Loucy (cell line): ENCODE measurements around the gene MARK4.

Experiments
- H2AFZ ChIP-seq: fragments of 200-600 bp; sonication (generic); 2 replicates; pipeline ENCODE4 v1.6.0; 2016; ENCODE audit warnings: antibody characterized with exemption, mild to moderate bottlenecking, low read length, moderate library complexity
- H3F3A ChIP-seq: fragments of 200-600 bp; 2 replicates; pipeline ENCODE4 v1.6.0; 2016; ENCODE audit warnings: antibody characterized with exemption, low read depth, mild to moderate bottlenecking
- H3K27me3 ChIP-seq: fragments of 200-600 bp; sonication (generic); 2 replicates; pipeline ENCODE4 v1.6.1; 2014; ENCODE audit warnings: low read length, mild to moderate bottlenecking; ENCODE audit not compliant: insufficient read depth, poor library complexity, severe bottlenecking
- H3K36me3 ChIP-seq: fragments of 200-600 bp; sonication (generic); 2 replicates; pipeline ENCODE4 v1.6.1; 2016; ENCODE audit warnings: low read length; ENCODE audit not compliant: insufficient read depth
- H3K4me1 ChIP-seq: fragments of 200-600 bp; sonication (generic); 2 replicates; pipeline ENCODE4 v1.5.1; 2014; ENCODE audit warnings: low read length, mild to moderate bottlenecking; ENCODE audit not compliant: insufficient read depth, poor library complexity, severe bottlenecking
- H3K4me2 ChIP-seq: fragments of 200-600 bp; sonication (generic); 2 replicates; pipeline ENCODE4 v1.6.0; 2014; ENCODE audit warnings: antibody characterized with exemption, low read length, low read depth, mild to moderate bottlenecking; ENCODE audit not compliant: poor library complexity, severe bottlenecking
- H3K4me3 ChIP-seq: fragments of 200-600 bp; sonication (generic); 2 replicates; pipeline ENCODE4 v1.5.1; 2014; ENCODE audit warnings: low read length, mild to moderate bottlenecking, mixed read lengths; ENCODE audit not compliant: poor library complexity, severe bottlenecking
- H3K79me2 ChIP-seq: fragments of 200-600 bp; sonication (generic); 2 replicates; pipeline ENCODE4 v1.6.1; 2014; ENCODE audit warnings: low read length; ENCODE audit not compliant: insufficient read depth
- H3K9ac ChIP-seq: fragments of 200-600 bp; sonication (generic); 2 replicates; pipeline ENCODE4 v1.6.0; 2014; ENCODE audit warnings: mild to moderate bottlenecking, low read depth, low read length, moderate library complexity; ENCODE audit not compliant: poor library complexity, severe bottlenecking
- H3K9me2 ChIP-seq: fragments of 200-600 bp; sonication (generic); replicated peaks from 2 replicates; pipeline ENCODE4 v1.6.1; 2016; ENCODE audit warnings: low read depth, low read length, mixed read lengths
- H3K9me3 ChIP-seq: fragments of 200-600 bp; sonication (generic); 2 replicates; pipeline ENCODE4 v1.6.1; 2014; ENCODE audit warnings: mild to moderate bottlenecking, antibody characterized with exemption, low read length, low read depth; ENCODE audit not compliant: insufficient read depth
- H4K20me1 ChIP-seq: fragments of 200-600 bp; sonication (generic); 2 replicates; pipeline ENCODE4 v1.6.0; 2014; ENCODE audit warnings: antibody characterized with exemption, low read length, mild to moderate bottlenecking; ENCODE audit not compliant: insufficient read depth, poor library complexity, severe bottlenecking
- CTCF ChIP-seq: fragments of 200-600 bp; sonication (generic); conservative IDR thresholded peaks from 2 replicates; pipeline ENCODE4 v1.5.1; 2014; ENCODE audit warnings: mild to moderate bottlenecking, antibody characterized with exemption, low read length
- EZH2phosphoT487 ChIP-seq: fragments of 200-600 bp; IDR thresholded peaks from 2 replicates; pipeline ENCODE4 v1.6.1; 2018; ENCODE audit warnings: antibody characterized with exemption, mild to moderate bottlenecking, moderate library complexity, borderline replicate concordance

The MARK4 gene

GRCh38 chr19:45278087-45278486 is 27.0 kb downstream of the MARK4 start:
- H4K20me1 ChIP-seq = no peaks in the 10 kb centered on the region

GRCh38 chr19:45279587-45280192 is 28.6 kb downstream of the MARK4 start:
- no peak overlapping the region for H3K9ac ChIP-seq
- no peak overlapping the region for H2AFZ ChIP-seq
- TF ChIP-seq EZH2phosphoT487 (no peak), CTCF (no peak)

More at GRCh38 chr19:45278087-45278486, 27.0 kb downstream of the MARK4 start:
- H3K79me2 ChIP-seq = no peaks in the 10 kb centered on the region
- H3K9me3 ChIP-seq = no peaks in the 10 kb centered on the region
- TF ChIP-seq CTCF = no peak
- no peak for TF ChIP-seq EZH2phosphoT487
- no peak overlapping the region for H3K9ac ChIP-seq
- no peaks in the 10 kb centered on the region for H3F3A ChIP-seq
- H3K27me3 ChIP-seq = no peaks in the 10 kb centered on the region
- no peak overlapping the region for H3K4me2 ChIP-seq
- H3K9me2 ChIP-seq = no peaks in the 10 kb centered on the region
- H3K4me1 ChIP-seq = no peaks in the 10 kb centered on the region
- H3K36me3 ChIP-seq = peaks cover 59% of the 10 kb centered on the region; the same call in 1 of the 2 replicates
- H3K4me3 ChIP-seq = no peak overlapping the region
- H2AFZ ChIP-seq = no peak overlapping the region

GRCh38 chr19:45280471-45280961 is 29.4 kb downstream of the MARK4 start:
- Histone ChIP-seq H3K79me2 (no peaks in the 10 kb centered on the region), H3K4me1 (no peaks in the 10 kb centered on the region), H3K9me3 (no peaks in the 10 kb centered on the region), H3F3A (no peaks in the 10 kb centered on the region), H3K4me2 (no peak overlapping the region), H3K4me3 (no peak overlapping the region), H3K9ac (no peak overlapping the region), H4K20me1 (no peaks in the 10 kb centered on the region), H3K27me3 (no peaks in the 10 kb centered on the region), H3K36me3 (peaks cover 57% of the 10 kb centered on the region; the same call in 1 of the 2 replicates), H2AFZ (no peak overlapping the region), H3K9me2 (no peaks in the 10 kb centered on the region)
- TF ChIP-seq EZH2phosphoT487 (no peak), CTCF (no peak)

More at GRCh38 chr19:45279587-45280192, 28.6 kb downstream of the MARK4 start:
- Histone ChIP-seq H3K36me3 (peaks cover 58% of the 10 kb centered on the region; the same call in 1 of the 2 replicates), H3K9me2 (no peaks in the 10 kb centered on the region), H4K20me1 (no peaks in the 10 kb centered on the region), H3K4me2 (no peak overlapping the region), H3K4me3 (no peak overlapping the region), H3K79me2 (no peaks in the 10 kb centered on the region), H3K27me3 (no peaks in the 10 kb centered on the region), H3F3A (no peaks in the 10 kb centered on the region), H3K4me1 (no peaks in the 10 kb centered on the region), H3K9me3 (no peaks in the 10 kb centered on the region)
